Stimulated activated CD4-positive, alpha-beta T cell treated with anti-CD3 and anti-CD28 coated beads, Interleukin-15, amount 100 ng/mL, for 1 hour (primary cell): ENCODE measurements around the gene ASCL5.

ENCODE experiments used
- DNase-seq, 2 donors: peaks; one replicate each; pipeline ENCODE4 v3.0.0-alpha.2; 2020; ENCODE audit warnings: low read depth in 1 of 2, low spot score in 1 of 2

Gene ASCL5

DNA sequence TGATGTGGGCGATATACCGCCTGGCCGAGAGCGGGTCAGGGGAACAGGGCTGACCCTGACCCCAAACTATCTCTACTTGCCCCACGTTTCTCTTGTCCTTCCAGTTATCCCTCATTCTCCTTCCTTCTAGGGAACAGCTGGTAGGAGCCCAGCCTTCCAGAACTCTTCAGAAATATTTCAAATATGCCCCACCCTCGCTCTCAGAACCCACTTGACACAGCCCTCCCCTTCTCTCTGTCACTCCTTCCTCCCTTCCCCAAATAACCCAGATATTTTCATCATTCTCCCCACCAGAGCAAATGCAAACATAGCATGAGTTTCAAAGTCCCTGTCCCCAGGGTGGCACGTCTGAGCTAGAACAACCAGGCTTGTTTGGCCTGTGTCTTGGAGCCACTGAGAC, 15.8 kb downstream of the ASCL5 start:
- DNase-seq: no peak

DNA sequence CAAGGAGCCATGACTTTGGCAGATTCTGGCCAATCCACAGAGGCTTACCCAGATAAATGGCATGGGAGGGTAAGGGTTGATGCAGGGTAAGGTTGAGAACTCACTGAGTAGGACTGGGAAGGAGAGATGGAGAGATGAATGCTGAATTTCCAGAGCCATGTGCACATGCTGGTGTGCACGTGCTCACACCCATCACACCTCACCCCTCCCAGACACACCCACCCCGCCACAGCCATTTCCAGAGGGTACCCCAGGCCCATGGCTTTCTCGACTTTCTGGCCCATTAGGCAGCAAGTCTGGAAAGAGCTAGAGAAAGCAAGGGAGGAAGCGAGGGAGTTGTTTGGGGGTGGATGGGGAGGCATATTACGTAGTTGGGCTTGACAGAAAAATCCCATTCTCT, 16.4 kb downstream of the ASCL5 start:
- no peak for DNase-seq

DNA sequence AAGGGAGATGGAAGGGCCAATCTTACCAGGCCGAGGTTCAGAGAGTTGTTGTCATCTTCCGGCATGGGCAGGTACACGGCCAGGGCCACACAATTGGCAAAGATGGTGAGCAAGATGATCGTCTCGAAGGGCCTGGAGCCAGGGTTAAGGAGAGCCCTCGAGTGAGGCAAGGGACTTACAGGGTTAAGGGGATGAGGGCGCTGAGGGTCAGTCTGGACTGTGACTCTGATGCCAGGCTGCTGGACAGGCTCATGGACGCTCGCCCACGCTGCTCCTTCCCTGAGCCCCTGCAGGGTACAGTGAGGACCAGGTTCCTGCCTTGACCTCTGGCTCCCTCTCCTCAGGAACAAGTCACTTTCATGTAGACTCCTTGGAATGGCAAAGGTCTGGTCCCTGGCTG, 16.8 kb downstream of the ASCL5 start:
- no peak for DNase-seq

DNA sequence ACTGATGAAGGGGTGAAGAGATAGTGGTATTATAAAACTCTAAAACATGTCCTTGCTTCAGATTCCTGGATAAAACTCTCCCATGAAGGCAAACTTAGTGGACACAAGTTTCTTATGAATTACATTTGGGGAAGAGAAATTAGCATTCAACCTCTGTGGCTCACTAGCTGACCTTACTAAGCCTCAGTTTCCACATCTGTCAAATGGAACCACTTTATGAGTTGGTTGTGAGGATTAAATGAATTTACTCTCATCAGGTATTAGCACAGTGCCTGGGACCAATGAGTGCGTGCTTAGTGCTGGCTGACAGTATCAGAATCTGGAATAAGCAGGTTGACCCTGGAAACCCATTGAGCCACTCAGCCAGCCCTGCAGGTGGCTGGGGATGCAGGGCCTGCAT, 17.3 kb downstream of the ASCL5 start:
- DNase-seq: no peak

DNA sequence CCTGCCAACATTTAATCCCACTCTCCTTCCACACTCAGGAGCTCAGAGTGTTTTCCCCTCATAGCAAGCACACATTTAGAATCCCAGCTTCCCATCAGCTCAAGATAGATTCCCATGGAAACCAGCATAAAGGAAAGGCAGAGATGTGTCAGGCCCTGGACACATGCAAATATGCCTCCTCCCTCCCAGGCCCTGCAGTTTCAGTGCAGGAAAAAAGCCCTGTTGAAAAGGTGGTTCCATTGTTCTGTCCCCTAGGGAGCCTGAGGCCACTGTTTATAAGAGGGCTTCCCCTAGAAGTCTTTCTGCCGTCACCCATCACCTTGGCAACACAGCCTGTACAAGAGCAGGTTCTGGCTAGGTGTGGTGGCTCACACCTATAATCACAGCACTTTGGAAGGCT, 18.4 kb downstream of the ASCL5 start:
- DNase-seq: no peak

DNA sequence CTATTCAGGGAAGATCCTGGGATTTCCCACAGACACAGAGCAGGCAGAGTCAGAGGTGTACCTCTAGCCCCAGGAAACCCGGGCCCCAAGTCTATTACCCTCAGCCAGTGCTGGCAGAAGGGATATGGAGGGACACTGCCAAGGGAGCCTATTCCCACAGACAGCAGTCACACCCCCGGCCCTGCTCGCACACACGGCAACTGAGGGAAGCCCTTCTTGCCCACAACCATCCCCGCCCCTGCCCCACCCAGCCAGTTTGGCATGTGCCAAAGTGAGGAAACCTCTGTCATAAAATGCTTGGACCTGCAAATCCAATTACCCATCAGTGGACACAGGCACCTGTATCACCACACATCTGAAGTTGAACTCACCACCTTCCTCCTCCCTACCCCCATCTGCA, 21.3 kb downstream of the ASCL5 start:
- no peak for DNase-seq

DNA sequence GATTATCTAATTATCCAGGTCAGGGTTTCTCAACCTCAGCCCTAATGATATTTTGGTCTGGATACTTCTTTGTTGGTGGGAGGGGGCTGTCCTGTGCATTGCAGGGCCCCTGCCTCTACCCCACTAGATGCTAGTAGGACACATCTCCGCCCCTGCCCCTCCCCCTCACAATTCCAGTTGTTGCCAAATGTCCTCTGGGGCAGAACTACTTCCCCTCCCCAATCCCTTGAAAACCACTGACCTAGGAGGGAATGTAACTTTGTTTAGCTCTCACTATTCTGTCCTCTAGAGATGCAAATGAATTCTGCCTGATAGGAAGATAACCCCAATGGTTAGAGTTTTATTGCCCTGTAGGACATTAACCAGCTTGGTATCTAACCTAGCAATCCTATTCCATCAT, 22.8 kb downstream of the ASCL5 start:
- no peak for DNase-seq

DNA sequence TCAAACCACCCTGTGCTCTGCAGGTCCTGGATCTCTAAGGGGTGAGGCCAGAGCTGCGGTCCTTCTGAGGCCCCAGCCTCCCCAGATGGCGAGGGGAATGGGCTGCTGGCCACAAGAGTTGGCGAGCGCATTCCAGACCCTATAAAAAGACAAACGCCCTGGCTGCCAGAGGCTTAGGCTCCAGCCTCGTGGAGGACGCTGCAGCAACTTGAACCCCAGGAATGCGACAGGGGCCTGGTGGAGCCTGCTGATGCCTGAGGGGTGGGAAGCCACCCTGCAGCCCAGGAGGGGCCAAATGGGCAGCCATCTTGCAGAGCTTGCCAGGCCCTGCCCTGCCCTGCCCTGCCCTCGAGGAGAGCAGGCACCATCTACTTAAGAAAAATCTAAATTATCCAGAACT, 23.3 kb downstream of the ASCL5 start:
- no peak for DNase-seq

DNA sequence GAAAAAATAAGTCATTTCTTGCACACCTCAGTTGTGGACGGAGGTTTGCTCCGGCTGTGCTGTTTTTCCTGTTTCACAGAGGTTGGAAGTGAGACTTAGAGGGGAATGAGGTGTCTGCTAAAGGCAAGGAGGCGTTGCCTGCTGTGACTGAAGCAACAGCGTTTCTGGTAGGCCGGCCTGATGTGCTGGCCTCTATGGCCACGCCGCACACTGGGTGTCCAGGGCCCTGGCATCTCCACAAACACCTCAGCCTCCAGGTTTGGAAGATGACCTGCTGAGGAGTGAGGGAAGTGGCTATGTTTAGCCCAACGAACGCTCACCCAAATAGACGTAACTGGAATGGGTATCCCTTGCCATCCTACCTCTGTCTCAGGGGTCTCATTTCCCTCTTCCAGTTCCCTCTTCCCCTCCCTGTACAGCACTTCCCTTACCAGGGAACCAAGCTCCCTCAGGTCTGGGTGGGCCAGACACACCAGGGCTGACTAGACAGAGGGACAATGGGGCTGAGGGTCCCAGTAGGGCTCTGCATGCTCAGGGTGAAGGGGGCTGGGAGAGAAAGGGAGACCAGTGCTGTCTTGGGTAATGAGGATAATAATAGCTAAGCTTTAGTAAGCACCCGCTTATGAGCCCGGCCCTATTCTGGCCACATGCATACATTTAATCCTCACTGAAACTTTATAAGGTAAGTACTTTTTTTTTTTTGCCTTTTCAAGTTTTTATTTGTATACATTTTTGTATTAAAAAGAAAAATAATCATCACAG, 26.6 kb downstream of the ASCL5 start:
- no peak for DNase-seq

DNA sequence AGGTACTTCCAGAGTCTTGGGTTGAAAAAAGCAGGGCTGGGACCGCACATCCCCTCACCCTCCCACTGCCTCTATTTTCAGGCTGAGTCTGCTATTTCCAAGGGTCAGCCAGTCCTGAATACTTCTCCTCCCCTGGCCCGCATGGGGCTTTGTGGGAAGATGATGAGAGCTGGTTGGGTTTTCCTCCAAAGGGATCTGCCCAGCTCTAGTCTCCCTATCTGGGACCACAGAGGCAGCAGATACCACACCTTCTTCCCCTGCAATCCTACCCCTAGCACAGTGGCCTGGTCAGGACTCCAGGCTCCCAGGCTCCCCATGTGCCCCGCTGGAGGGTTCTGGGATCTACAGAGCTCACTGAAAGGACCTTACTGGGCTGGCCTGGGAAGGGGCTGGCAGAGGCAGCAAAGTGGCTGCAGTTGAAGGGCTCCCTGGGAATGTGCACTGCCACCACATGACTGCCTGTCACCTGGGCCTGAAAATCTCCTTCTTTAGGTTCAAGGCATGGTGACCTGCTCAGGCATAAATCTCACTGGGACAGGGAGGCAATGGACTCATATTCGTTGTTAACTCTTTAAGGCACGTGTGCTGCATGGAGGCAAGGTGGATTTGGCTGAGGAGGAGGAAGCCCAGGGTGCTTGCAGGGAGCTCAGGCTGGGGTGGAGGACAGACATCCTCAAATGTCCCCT, 27.8 kb downstream of the ASCL5 start:
- DNase-seq: no peak

DNA sequence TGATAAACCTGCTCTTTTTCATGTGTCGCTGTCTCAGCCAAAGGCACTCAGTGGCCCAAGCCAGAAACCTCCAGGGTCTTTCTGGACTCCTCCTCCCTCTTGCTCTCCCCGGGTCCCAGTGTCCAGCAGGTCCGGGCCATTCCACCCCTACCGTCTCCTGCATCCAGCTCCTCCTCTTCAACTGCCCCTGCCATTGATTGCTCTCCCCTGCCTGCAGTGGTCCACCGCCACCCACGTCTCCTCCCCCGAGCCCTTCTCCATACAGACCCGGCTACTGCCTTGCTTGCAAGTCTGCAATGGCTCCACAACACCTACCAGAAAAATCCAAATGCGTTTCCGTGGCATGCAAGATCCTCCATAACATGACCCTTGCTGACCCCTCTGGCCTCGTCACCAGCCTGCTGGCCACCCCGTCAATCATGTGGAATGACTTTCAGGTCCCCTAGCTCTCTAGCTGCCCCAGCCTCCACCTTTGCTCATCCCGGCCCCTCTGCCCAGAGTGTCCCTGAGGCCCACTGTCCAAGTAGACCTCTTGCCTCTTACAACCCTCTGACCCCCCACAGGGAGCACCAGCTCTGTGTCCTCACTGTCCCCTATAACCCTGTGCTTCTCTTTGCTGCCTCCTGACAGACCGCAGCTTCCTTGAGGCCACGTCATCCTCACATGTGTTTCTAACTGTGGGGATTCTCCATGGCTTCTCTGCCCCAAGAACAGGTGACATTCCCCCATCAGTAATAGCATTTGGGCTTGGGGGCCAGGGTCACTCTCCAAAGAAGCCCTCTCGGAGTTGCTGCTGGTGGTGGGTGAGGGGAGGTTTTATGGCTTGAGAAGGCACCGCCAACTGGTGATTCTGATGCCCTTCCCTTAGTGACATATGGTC, 29.8 kb downstream of the ASCL5 start:
- no peak for DNase-seq

DNA sequence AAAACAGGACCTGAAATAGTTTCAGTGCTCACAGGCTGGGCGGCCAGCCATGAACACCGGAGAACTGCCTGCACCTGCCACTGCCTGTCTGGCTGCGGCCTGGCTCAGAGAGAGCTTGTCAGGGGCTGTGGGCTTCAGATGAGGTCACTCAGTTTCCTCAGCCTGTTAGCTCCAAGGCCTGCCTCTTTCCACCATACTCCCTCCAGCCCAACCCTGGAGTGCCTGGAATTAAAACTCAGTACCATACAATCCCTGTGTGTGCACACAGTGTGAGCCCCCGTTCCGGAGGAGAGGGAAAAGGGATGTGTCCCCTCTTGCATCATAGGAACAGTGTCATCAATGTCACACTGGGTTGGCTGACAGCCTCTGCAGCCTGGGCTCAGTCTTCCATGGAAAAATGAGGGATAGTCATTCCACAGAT, 30.9 kb downstream of the ASCL5 start:
- DNase-seq: no peak

DNA sequence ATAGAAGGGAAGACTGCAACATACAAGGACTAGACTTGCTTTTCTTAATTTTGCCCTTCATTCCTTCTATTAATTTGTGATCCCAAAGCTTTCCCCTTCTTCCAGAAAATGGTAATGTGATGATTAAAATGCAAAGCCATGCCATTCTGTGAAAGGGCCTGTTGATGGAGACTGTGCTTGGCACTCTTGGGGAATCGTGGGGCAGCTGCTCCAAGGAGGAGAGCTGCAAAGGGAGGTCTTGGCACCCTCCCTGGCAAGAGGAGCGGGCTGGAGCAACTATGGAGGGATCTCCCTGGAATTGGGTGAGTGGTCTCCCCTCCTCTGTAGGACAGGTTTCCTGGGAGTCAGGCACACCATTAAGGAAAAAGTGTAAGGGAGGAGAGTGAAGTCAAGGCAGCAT, 31.4 kb downstream of the ASCL5 start:
- no peak for DNase-seq

DNA sequence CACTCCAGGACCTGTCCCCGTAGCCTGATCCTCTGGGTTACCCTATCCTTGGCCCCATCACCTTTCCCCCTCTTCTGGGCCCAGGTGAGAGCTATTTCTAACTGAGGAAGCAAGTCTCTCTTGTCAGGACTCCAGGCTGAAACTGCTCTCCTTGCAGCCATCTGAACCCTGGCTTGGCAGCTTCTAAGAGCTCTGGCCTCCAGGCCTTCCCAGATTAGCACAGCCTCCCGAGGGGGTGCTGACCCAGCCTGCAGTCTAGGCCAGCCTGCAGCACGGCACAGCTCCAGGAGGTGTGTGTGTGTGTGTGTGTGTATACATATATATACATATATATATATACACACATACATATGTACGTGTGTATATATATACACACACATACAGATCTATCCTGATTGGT, 32.2 kb downstream of the ASCL5 start:
- no peak for DNase-seq

DNA sequence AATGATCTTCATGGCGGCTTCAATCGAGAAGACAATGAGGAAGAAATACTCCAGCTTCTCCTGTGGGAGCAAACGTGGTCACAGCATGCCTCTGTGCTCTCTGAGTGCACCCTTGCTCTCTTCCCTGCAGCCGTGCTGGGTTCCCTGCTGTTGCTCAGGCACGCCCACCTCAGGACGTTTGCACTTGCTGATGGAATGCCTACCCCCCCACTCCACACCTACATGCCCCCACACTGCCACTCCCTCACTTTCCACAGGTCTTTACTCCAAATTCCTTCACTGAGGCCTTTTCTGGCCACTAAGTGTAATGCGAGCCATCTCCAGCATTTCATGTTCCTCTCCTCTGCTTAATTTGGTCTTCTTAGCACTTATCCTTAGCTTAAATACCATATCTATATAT, 33.0 kb downstream of the ASCL5 start:
- no peak for DNase-seq

DNA sequence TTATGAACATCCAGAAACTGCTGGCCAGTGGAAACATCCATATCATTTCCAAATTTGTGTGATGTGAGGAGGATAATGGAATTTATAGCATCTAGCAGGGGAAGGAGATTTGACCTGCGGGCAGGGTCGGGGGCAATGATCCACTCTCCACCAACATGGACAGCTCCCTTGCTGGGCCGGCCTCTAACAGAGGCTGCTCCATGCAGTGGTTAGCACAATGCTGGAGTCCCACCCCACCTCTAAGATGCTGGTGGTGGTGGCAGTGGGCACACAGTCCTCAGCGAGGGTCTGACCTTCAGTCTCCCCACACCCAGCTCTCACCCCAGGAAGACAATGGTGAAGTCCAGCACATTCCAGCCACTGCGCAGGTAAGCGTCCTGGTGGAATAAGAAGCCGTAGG, 33.4 kb downstream of the ASCL5 start:
- DNase-seq: no peak

DNA sequence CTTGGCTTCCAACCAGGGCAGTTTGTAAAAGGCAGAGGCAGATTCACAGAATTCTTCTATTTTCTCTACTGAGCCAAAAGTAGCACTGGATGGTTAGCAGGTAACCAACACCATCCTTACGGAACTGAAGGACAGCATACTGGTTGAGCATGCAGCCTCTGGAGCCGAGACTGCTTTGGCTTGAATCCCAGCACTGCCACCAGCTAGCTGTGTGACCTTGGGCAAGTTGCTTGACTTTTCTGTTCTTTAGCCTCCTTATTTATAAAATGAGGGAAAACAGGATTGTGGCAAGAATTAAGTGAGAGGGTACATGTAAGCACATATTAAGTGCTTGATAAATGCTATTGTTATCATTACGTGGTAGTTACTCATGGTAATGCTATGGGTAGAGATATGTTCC, 34.2 kb downstream of the ASCL5 start:
- no peak for DNase-seq

DNA sequence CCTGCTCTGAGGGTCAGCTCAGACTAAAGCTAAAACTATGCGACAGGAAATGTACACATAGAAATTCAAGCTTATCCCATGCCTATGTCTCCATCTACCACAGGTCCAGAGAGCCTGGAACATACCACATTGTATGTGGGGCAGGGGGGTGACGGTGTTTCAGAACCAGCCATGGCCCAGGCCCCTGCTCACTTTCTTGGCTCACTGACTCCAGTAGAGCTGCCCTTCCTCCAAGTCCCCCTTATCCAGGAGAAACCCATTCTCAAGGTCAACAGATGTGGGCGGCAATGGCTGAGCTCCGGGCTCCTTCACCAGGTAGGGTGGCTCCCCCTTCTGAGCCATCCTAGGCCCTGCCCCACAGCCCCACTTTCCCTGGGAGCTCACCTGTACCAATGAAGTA, 35.7 kb downstream of the ASCL5 start:
- DNase-seq: no peak

DNA sequence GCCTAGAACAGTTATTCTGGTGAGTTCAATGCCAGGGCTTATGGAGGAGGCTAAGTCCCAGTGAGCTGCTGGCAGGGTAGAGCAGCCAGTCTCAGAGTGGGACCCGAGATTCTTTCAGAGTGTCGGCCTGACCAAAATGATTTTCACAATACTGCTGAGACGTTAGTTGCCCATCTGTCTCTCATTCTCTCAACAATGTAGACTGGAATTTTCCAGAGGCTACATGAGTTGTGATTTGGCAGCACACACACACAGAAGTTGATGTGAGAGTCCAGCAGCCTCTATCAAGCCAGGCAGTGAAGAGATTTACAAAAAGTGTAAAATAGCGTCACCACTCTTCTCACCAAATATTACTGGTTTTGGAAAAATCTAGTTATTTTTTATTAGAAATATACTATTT, 36.4 kb downstream of the ASCL5 start:
- DNase-seq: no peak

DNA sequence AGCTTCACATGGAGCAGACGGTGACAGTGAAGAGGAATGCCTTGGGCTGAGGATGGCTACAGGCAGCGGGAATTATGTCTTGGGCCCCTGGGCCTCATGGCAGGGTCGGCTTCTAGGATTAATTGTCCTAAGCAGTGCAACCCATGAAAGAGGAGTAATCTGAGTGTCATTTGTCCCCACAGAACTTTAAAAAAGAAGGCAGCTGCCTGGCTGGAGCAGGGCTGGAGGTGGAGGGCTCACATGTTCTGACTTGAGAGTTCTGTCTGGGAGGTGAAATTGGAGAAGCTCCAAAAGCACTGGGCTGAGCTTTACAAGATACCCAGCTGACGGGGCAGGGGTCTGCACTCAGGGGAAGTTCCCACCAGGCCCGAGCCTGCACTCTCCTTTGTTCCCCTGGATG, 37.4 kb downstream of the ASCL5 start:
- no peak for DNase-seq

DNA sequence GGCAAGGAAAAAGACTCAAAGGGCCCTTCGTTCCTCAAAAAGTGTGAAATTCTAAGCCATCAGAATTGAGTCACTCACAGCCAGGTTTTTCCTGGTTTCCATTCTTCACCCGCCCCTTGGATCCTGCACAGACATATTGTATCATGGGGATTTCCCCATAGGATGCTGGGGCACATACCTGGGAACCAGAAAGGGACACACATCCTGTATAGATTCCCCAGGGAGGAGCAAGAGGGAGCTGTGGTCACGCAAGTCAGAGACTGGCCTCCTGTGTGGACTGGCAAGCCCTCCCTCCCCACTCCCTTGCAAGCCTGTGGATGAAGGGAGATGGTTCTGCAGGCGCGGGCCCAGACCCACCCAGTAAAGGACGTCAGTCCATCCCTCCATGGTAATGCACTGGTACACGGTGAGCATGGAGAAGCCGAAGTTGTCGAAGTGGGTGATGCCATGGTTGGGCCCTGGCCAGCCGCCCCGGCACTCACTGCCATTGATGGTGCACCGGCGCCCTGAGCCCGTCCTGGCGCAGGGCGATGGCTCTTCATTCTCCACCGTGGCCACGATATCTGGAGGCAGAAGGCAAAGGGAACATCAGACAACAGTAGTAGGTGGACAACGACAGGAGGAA, 38.0 kb downstream of the ASCL5 start:
- no peak for DNase-seq

DNA sequence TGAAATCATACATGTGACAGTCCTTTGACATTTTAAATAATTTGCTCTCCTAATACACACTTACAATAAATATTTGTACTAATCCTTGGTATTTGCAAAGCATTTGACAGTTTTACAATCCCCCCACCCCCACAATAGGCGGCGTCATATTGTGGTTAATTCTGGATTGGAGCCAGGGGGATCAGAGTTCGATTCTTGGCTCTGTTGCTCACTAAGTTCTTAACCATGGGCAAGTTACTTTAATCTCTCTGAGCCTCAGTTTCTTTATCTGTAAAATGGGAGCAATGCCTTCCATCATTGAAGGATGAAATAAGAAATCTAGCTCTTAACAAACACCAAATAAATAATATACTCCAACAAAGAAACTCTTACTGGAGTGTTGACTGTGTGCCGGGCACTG, 38.6 kb downstream of the ASCL5 start:
- DNase-seq: no peak
